WTC11 (cell line): ENCODE results near the gene CES3. TPM values are rescaled to one million over a fixed set of nuclear protein-coding genes. Genes with fewer than 3 reads are reported as not detected.

Source experiments
- ATAC-seq: fragments of 200-7000 bp; cut with Tn5 transposase; 2 replicates; pipeline ENCODE4 v1.10.0; 2021; ENCODE audit warnings: mild to moderate bottlenecking, moderate library complexity
- CTCF ChIA-PET: fragments of 300-600 bp; sonication (Branson Sonifier 250); formaldehyde crosslinking; loops from one replicate; lab custom pipeline; 2021; ENCODE audit warnings: antibody characterized with exemption; lab: Charles Lee
- POLR2A ChIA-PET: fragments of 350-600 bp; sonication (Branson Sonifier 250); formaldehyde crosslinking; loops from one replicate; lab custom pipeline; 2021; ENCODE audit warnings: antibody characterized with exemption; lab: Charles Lee
- DNase-seq: peaks from one replicate; pipeline ENCODE4 v3.0.0; 2021; ENCODE audit warnings: low spot score
- H3K27ac Mint-ChIP-seq: 2 replicates; pipeline ENCODE4 v1.8.0; 2021; ENCODE audit warnings: mixed read lengths
- H3K27me3 Mint-ChIP-seq: 2 replicates; pipeline ENCODE4 v1.8.0; 2021; ENCODE audit warnings: low read depth, mild to moderate bottlenecking, moderate library complexity, mixed read lengths
- H3K36me3 Mint-ChIP-seq: 2 replicates; pipeline ENCODE4 v1.8.0; 2021; ENCODE audit warnings: mixed read lengths
- H3K4me1 Mint-ChIP-seq: 2 replicates; pipeline ENCODE4 v1.8.0; 2022; ENCODE audit warnings: mixed read lengths
- H3K4me3 Mint-ChIP-seq: 2 replicates; pipeline ENCODE4 v1.8.0; 2021; ENCODE audit warnings: mild to moderate bottlenecking, moderate library complexity, mixed read lengths
- H3K9me3 Mint-ChIP-seq: 2 replicates; pipeline ENCODE4 v1.8.0; 2021; ENCODE audit warnings: mixed read lengths
- ATF2 ChIP-seq: sonication (generic); formaldehyde crosslinking; IDR thresholded peaks from 2 replicates; pipeline ENCODE4 v1.8.1; 2022; ENCODE audit warnings: low read depth, missing genetic modification reagents, borderline replicate concordance
- ATF3 ChIP-seq: sonication (generic); formaldehyde crosslinking; conservative IDR thresholded peaks from 2 replicates; pipeline ENCODE4 v1.8.1; 2022; ENCODE audit warnings: mild to moderate bottlenecking, missing genetic modification reagents
- ATF6 ChIP-seq: sonication (generic); formaldehyde crosslinking; IDR thresholded peaks from 2 replicates; pipeline ENCODE4 v1.8.1; 2023; ENCODE audit warnings: mild to moderate bottlenecking, missing genetic modification reagents
- ELF4 ChIP-seq: sonication (generic); formaldehyde crosslinking; IDR thresholded peaks from 2 replicates; pipeline ENCODE4 v1.8.1; 2022; ENCODE audit warnings: low read depth, mild to moderate bottlenecking, moderate library complexity, missing genetic modification reagents
- FOXP1 ChIP-seq: sonication (generic); formaldehyde crosslinking; IDR thresholded peaks from 2 replicates; pipeline ENCODE4 v1.8.0; 2022; ENCODE audit warnings: missing genetic modification reagents, mild to moderate bottlenecking, moderate library complexity, borderline replicate concordance
- GABPB1 ChIP-seq: sonication (generic); formaldehyde crosslinking; IDR thresholded peaks from 2 replicates; pipeline ENCODE4 v1.8.1; 2023; ENCODE audit warnings: mild to moderate bottlenecking, missing genetic modification reagents
- HMGA2 ChIP-seq: fragments of 250-450 bp; sonication (Bioruptor Pico); IDR thresholded peaks from 2 replicates; pipeline ENCODE4 v1.4.0; 2021; ENCODE audit warnings: mild to moderate bottlenecking, moderate library complexity
- MLX ChIP-seq: sonication (generic); formaldehyde crosslinking; IDR thresholded peaks from 2 replicates; pipeline ENCODE4 v1.8.1; 2023; ENCODE audit warnings: mild to moderate bottlenecking, missing genetic modification reagents, moderate library complexity
- PRDM15 ChIP-seq: sonication (generic); formaldehyde crosslinking; IDR thresholded peaks from 2 replicates; pipeline ENCODE4 v1.8.0; 2022; ENCODE audit warnings: missing genetic modification reagents
- PRRX2 ChIP-seq: fragments of 250-450 bp; sonication (Bioruptor Pico); IDR thresholded peaks from 2 replicates; pipeline ENCODE4 v1.8.0; 2021; ENCODE audit warnings: mild to moderate bottlenecking
- RELA ChIP-seq: sonication (generic); formaldehyde crosslinking; IDR thresholded peaks from 2 replicates; pipeline ENCODE4 v1.8.1; 2022; ENCODE audit warnings: missing genetic modification reagents, mild to moderate bottlenecking, borderline replicate concordance
- SMAD4 ChIP-seq: sonication (generic); formaldehyde crosslinking; IDR thresholded peaks from 2 replicates; pipeline ENCODE4 v1.8.0; 2022; ENCODE audit warnings: mild to moderate bottlenecking, missing genetic modification reagents
- TEAD4 ChIP-seq: sonication (generic); formaldehyde crosslinking; IDR thresholded peaks from 2 replicates; pipeline ENCODE4 v1.8.0; 2022; ENCODE audit warnings: mild to moderate bottlenecking, missing genetic modification reagents
- TP53 ChIP-seq: sonication (generic); formaldehyde crosslinking; IDR thresholded peaks from 2 replicates; pipeline ENCODE4 v1.8.1; 2023; ENCODE audit warnings: mild to moderate bottlenecking, missing genetic modification reagents
- ZNF281 ChIP-seq: sonication (generic); formaldehyde crosslinking; IDR thresholded peaks from 2 replicates; pipeline ENCODE4 v1.8.0; 2023; ENCODE audit warnings: mild to moderate bottlenecking, missing genetic modification reagents
- ZNF396 ChIP-seq: fragments of 250-450 bp; sonication (Bioruptor Pico); IDR thresholded peaks from 2 replicates; pipeline ENCODE4 v1.8.0; 2021; ENCODE audit warnings: mild to moderate bottlenecking, moderate library complexity, borderline replicate concordance
- ZNF416 ChIP-seq: fragments of 250-450 bp; sonication (Bioruptor Pico); IDR thresholded peaks from 2 replicates; pipeline ENCODE4 v1.9.0; 2021; ENCODE audit warnings: mild to moderate bottlenecking, inconsistent platforms
- ZNF423 ChIP-seq: fragments of 250-450 bp; sonication (Bioruptor Pico); IDR thresholded peaks from 2 replicates; pipeline ENCODE4 v2.1.2; 2022; ENCODE audit warnings: mild to moderate bottlenecking, moderate library complexity
- total RNA-seq: library from RNA; stranded (reverse); gene quantifications from 3 replicates; pipeline ENCODE4 v1.2.3, GENCODE V29; 2021

Gene CES3
- total RNA-seq, 1 experiment from 2014 or later: 3.3 TPM

GRCh38 chr16:66916518-66916917, 44.5 kb upstream of the CES3 start:
- POLR2A ChIA-PET: no interaction called here
- Mint-ChIP-seq H3K4me1 (no peaks in the 10 kb centered on the region), H3K27ac (no peak overlapping the region), H3K9me3 (no peaks in the 10 kb centered on the region), H3K27me3 (peaks cover 6% of the 10 kb centered on the region), H3K36me3 (no peaks in the 10 kb centered on the region), H3K4me3 (no peak overlapping the region)
- ATAC-seq (no peak), DNase-seq (no peak)
- TF ChIP-seq ZNF423 (CRISPR knock-in tag) (no peak), TEAD4 (no peak), ATF6 (no peak), ZNF281 (CRISPR knock-in tag) (no peak), SMAD4 (CRISPR knock-in tag) (no peak), MLX (CRISPR knock-in tag) (no peak), ATF2 (CRISPR knock-in tag) (no peak), PRRX2 (no peak), RELA (CRISPR knock-in tag) (no peak), GABPB1 (CRISPR knock-in tag) (no peak), PRDM15 (CRISPR knock-in tag) (no peak), HMGA2 (CRISPR knock-in tag) (no peak), ATF3 (no peak), TP53 (CRISPR knock-in tag) (no peak), ZNF416 (CRISPR knock-in tag) (no peak), ELF4 (CRISPR knock-in tag) (no peak), FOXP1 (no peak), ZNF396 (CRISPR knock-in tag) (no peak)
- CTCF ChIA-PET: interaction anchor here (0.9 to 6.0 kb wide), 5 partner anchors 9 to 239 kb away, joined by 3 to 31 read pairs (median 4); partner anchors contain the start of genes CES3 and RRAD
